ENCODE results near the gene TXNL4B. TPM values are rescaled to one million over a fixed set of nuclear protein-coding genes. Genes with fewer than 3 reads are reported as not detected.

TXNL4B gene
- total RNA-seq, 1 experiment from 2014 or later = 9.9 TPM

DNA sequence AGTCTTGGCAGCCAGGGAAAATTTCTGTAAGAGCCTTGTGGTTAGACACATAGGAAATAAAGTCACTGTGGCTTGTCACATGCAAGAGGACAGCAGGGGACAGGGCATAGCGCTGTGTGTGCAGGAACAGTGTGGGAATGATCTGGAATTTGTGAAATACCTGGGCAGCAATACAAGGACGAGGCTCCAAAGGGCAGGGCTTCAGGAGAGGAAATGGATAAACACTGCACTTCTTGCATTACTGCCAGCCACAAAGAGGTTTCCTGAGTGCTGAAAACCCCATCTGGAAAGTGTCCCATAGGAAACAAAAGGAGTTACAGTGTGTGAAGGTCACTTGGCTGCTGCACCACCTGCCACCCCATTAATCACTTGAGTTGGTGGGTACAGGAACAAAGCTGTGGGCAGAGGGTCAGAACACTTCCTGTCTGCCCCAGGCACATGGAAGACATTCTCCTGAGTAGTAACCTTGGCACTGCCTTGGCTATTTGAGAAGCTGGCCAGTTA is 51.2 kb downstream of the TXNL4B start:
- H3K9ac ChIP-seq (ENCODE audit: extremely low read depth, insufficient read length, low read length) = no peak overlapping the region
- H3K56ac ChIP-seq (ENCODE audit: insufficient read length, low read depth, low read length) = no peak overlapping the region
- H3K27ac Mint-ChIP-seq = no peak overlapping the region
- no peak overlapping the region for H2BK15ac ChIP-seq (ENCODE audit: low read depth, low read length)
- H2BK120ac ChIP-seq (ENCODE audit: low read depth, low read length, poor library complexity, severe bottlenecking) = no peak overlapping the region
- no peaks in the 10 kb centered on the region for H3K23me2 ChIP-seq (ENCODE audit: insufficient read length, low read depth, low read length, poor library complexity, severe bottlenecking)
- no peak overlapping the region for H3K14ac ChIP-seq (ENCODE audit: insufficient read depth, low read length)
- H4K5ac ChIP-seq (ENCODE audit: insufficient read length, low read depth, low read length) = no peak overlapping the region
- no peak overlapping the region for H3T11ph ChIP-seq (ENCODE audit: low read length)
- no peaks in the 10 kb centered on the region for H3K4me1 ChIP-seq (ENCODE audit: insufficient read depth, low read length)
- TF ChIP-seq, protein P1, sequence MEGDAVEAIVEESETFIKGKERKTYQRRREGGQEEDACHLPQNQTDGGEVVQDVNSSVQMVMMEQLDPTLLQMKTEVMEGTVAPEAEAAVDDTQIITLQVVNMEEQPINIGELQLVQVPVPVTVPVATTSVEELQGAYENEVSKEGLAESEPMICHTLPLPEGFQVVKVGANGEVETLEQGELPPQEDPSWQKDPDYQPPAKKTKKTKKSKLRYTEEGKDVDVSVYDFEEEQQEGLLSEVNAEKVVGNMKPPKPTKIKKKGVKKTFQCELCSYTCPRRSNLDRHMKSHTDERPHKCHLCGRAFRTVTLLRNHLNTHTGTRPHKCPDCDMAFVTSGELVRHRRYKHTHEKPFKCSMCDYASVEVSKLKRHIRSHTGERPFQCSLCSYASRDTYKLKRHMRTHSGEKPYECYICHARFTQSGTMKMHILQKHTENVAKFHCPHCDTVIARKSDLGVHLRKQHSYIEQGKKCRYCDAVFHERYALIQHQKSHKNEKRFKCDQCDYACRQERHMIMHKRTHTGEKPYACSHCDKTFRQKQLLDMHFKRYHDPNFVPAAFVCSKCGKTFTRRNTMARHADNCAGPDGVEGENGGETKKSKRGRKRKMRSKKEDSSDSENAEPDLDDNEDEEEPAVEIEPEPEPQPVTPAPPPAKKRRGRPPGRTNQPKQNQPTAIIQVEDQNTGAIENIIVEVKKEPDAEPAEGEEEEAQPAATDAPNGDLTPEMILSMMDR (conservative IDR thresholded peaks at IDR 0.05) = no peak
- H3K79me2 ChIP-seq (ENCODE audit: insufficient read depth, low read length) = no peaks in the 10 kb centered on the region
- H3K4me2 ChIP-seq (ENCODE audit: insufficient read depth, insufficient read length, low read length) = no peak overlapping the region
- no peaks in the 10 kb centered on the region for H3K79me1 ChIP-seq (ENCODE audit: insufficient read depth, low read depth, low read length, poor library complexity, severe bottlenecking)
- H3K4me3 Mint-ChIP-seq = no peak overlapping the region
- H2BK5ac ChIP-seq (ENCODE audit: insufficient read length, low read length) = no peak overlapping the region
- no peak overlapping the region for H3K23ac ChIP-seq (ENCODE audit: insufficient read length, low read depth, low read length)
- H2BK12ac ChIP-seq (ENCODE audit: insufficient read length, low read depth, low read length) = no peak overlapping the region
- no peaks in the 10 kb centered on the region for H3K4me1 Mint-ChIP-seq
- no peak overlapping the region for H2AFZ ChIP-seq (ENCODE audit: low read length)
- DNase-seq = no peak
- H2AK5ac ChIP-seq (ENCODE audit: insufficient read length, low read length) = no peak overlapping the region
- H2BK20ac ChIP-seq (ENCODE audit: low read depth, low read length, poor library complexity, severe bottlenecking) = no peak overlapping the region
- H3K27me3 Mint-ChIP-seq (ENCODE audit: low read depth) = no peaks in the 10 kb centered on the region
- H3K27ac ChIP-seq (ENCODE audit: insufficient read length, low read depth, low read length) = no peak overlapping the region
- no CpG with 5 or more reads among the region's 2 CpGs for WGBS (ENCODE audit: extremely low coverage, insufficient read length, low lambda C conversion rate)
- no peak overlapping the region for H3K18ac ChIP-seq (ENCODE audit: insufficient read length, low read depth, low read length)
- H3K27me3 ChIP-seq (ENCODE audit: insufficient read depth, low read length) = no peaks in the 10 kb centered on the region
- no peaks in the 10 kb centered on the region; a peak in 1 of 7 replicates for H3K36me3 Mint-ChIP-seq (ENCODE audit: insufficient read depth in 1 of 3, low read depth in 3 of 3)
- no peak overlapping the region for H4K8ac ChIP-seq (replicated peaks; ENCODE audit: insufficient read length, low read depth, low read length)
- H3K9me3 Mint-ChIP-seq = no peaks in the 10 kb centered on the region; a peak in 1 of 5 replicates
- no peak overlapping the region for H4K91ac ChIP-seq (ENCODE audit: insufficient read length, low read depth, low read length)
- no peaks in the 10 kb centered on the region for H4K20me1 ChIP-seq (ENCODE audit: control insufficient read depth, insufficient read depth, insufficient read length)
- H3K4ac ChIP-seq (ENCODE audit: low read depth, low read length) = no peak overlapping the region
- no peaks in the 10 kb centered on the region for H3K9me3 ChIP-seq (ENCODE audit: control insufficient read depth, low read depth, low read length)

All from H9 (cell line).